Loucy (cell line): Measurements from ENCODE around the gene IGF1R.

ENCODE experiments used
- H2AFZ ChIP-seq: fragments of 200-600 bp; sonication (generic); 2 replicates; pipeline ENCODE4 v1.6.0; 2016; ENCODE audit warnings: antibody characterized with exemption, mild to moderate bottlenecking, low read length, moderate library complexity
- H3F3A ChIP-seq: fragments of 200-600 bp; 2 replicates; pipeline ENCODE4 v1.6.0; 2016; ENCODE audit warnings: antibody characterized with exemption, low read depth, mild to moderate bottlenecking
- H3K27me3 ChIP-seq: fragments of 200-600 bp; sonication (generic); 2 replicates; pipeline ENCODE4 v1.6.1; 2014; ENCODE audit warnings: low read length, mild to moderate bottlenecking; ENCODE audit not compliant: insufficient read depth, poor library complexity, severe bottlenecking
- H3K36me3 ChIP-seq: fragments of 200-600 bp; sonication (generic); 2 replicates; pipeline ENCODE4 v1.6.1; 2016; ENCODE audit warnings: low read length; ENCODE audit not compliant: insufficient read depth
- H3K4me1 ChIP-seq: fragments of 200-600 bp; sonication (generic); 2 replicates; pipeline ENCODE4 v1.5.1; 2014; ENCODE audit warnings: low read length, mild to moderate bottlenecking; ENCODE audit not compliant: insufficient read depth, poor library complexity, severe bottlenecking
- H3K4me2 ChIP-seq: fragments of 200-600 bp; sonication (generic); 2 replicates; pipeline ENCODE4 v1.6.0; 2014; ENCODE audit warnings: antibody characterized with exemption, low read length, low read depth, mild to moderate bottlenecking; ENCODE audit not compliant: poor library complexity, severe bottlenecking
- H3K4me3 ChIP-seq: fragments of 200-600 bp; sonication (generic); 2 replicates; pipeline ENCODE4 v1.5.1; 2014; ENCODE audit warnings: low read length, mild to moderate bottlenecking, mixed read lengths; ENCODE audit not compliant: poor library complexity, severe bottlenecking
- H3K79me2 ChIP-seq: fragments of 200-600 bp; sonication (generic); 2 replicates; pipeline ENCODE4 v1.6.1; 2014; ENCODE audit warnings: low read length; ENCODE audit not compliant: insufficient read depth
- H3K9ac ChIP-seq: fragments of 200-600 bp; sonication (generic); 2 replicates; pipeline ENCODE4 v1.6.0; 2014; ENCODE audit warnings: mild to moderate bottlenecking, low read depth, low read length, moderate library complexity; ENCODE audit not compliant: poor library complexity, severe bottlenecking
- H3K9me2 ChIP-seq: fragments of 200-600 bp; sonication (generic); replicated peaks from 2 replicates; pipeline ENCODE4 v1.6.1; 2016; ENCODE audit warnings: low read depth, low read length, mixed read lengths
- H3K9me3 ChIP-seq: fragments of 200-600 bp; sonication (generic); 2 replicates; pipeline ENCODE4 v1.6.1; 2014; ENCODE audit warnings: mild to moderate bottlenecking, antibody characterized with exemption, low read length, low read depth; ENCODE audit not compliant: insufficient read depth
- H4K20me1 ChIP-seq: fragments of 200-600 bp; sonication (generic); 2 replicates; pipeline ENCODE4 v1.6.0; 2014; ENCODE audit warnings: antibody characterized with exemption, low read length, mild to moderate bottlenecking; ENCODE audit not compliant: insufficient read depth, poor library complexity, severe bottlenecking
- CTCF ChIP-seq: fragments of 200-600 bp; sonication (generic); conservative IDR thresholded peaks from 2 replicates; pipeline ENCODE4 v1.5.1; 2014; ENCODE audit warnings: mild to moderate bottlenecking, antibody characterized with exemption, low read length
- EZH2phosphoT487 ChIP-seq: fragments of 200-600 bp; IDR thresholded peaks from 2 replicates; pipeline ENCODE4 v1.6.1; 2018; ENCODE audit warnings: antibody characterized with exemption, mild to moderate bottlenecking, moderate library complexity, borderline replicate concordance

The IGF1R gene

GRCh38 chr15:98981851-98982722, 333.7 kb downstream of the IGF1R start:
- H4K20me1 ChIP-seq = no peaks in the 10 kb centered on the region
- no peaks in the 10 kb centered on the region for H3K79me2 ChIP-seq
- no peaks in the 10 kb centered on the region for H3K36me3 ChIP-seq
- no peaks in the 10 kb centered on the region for H3K9me3 ChIP-seq
- no peak overlapping the region for H2AFZ ChIP-seq
- H3F3A ChIP-seq = no peaks in the 10 kb centered on the region
- H3K4me3 ChIP-seq = no peak overlapping the region
- no peaks in the 10 kb centered on the region for H3K9me2 ChIP-seq
- no peak overlapping the region for H3K4me2 ChIP-seq
- H3K4me1 ChIP-seq = no peaks in the 10 kb centered on the region
- H3K27me3 ChIP-seq = no peaks in the 10 kb centered on the region
- no peak overlapping the region for H3K9ac ChIP-seq
- TF ChIP-seq EZH2phosphoT487 = no peak

- Histone ChIP-seq H3K79me2 (no peaks in the 10 kb centered on the region), H2AFZ (no peak overlapping the region), H3K9ac (no peak overlapping the region), H4K20me1 (no peaks in the 10 kb centered on the region), H3K4me1 (no peaks in the 10 kb centered on the region), H3K36me3 (no peaks in the 10 kb centered on the region), H3F3A (no peaks in the 10 kb centered on the region), H3K9me3 (no peaks in the 10 kb centered on the region; the same call in 1 of the 2 replicates), H3K4me3 (no peak overlapping the region), H3K9me2 (no peaks in the 10 kb centered on the region), H3K27me3 (no peaks in the 10 kb centered on the region), H3K4me2 (no peak overlapping the region)
- TF ChIP-seq EZH2phosphoT487 = no peak
- no peak for TF ChIP-seq CTCF
These were observed 335.0 kb downstream of the IGF1R start for GRCh38 chr15:98983334-98983733.

GRCh38 chr15:98986281-98986680, 337.9 kb downstream of the IGF1R start:
- no peaks in the 10 kb centered on the region; the same call in 1 of the 2 replicates for H3K9me3 ChIP-seq
- no peak overlapping the region for H3K4me2 ChIP-seq
- no peak for TF ChIP-seq CTCF
- TF ChIP-seq EZH2phosphoT487 = no peak
- no peaks in the 10 kb centered on the region for H3K27me3 ChIP-seq
- no peak overlapping the region for H3K4me3 ChIP-seq
- H3K4me1 ChIP-seq = no peaks in the 10 kb centered on the region
- H4K20me1 ChIP-seq = no peaks in the 10 kb centered on the region
- H3K9ac ChIP-seq = no peak overlapping the region
- no peak overlapping the region for H2AFZ ChIP-seq
- no peaks in the 10 kb centered on the region for H3K36me3 ChIP-seq
- H3K79me2 ChIP-seq = no peaks in the 10 kb centered on the region
- H3K9me2 ChIP-seq = no peaks in the 10 kb centered on the region
- no peaks in the 10 kb centered on the region for H3F3A ChIP-seq

- H4K20me1 ChIP-seq = no peaks in the 10 kb centered on the region
- no peaks in the 10 kb centered on the region for H3K9me2 ChIP-seq
- no peaks in the 10 kb centered on the region for H3K27me3 ChIP-seq
- no peak overlapping the region for H3K9ac ChIP-seq
- TF ChIP-seq EZH2phosphoT487 (no peak), CTCF (no peak)
- H3F3A ChIP-seq = no peaks in the 10 kb centered on the region
- H2AFZ ChIP-seq = no peak overlapping the region
- no peaks in the 10 kb centered on the region for H3K79me2 ChIP-seq
- H3K4me1 ChIP-seq = no peaks in the 10 kb centered on the region
- H3K36me3 ChIP-seq = no peaks in the 10 kb centered on the region
- no peak overlapping the region for H3K4me2 ChIP-seq
- no peaks in the 10 kb centered on the region for H3K9me3 ChIP-seq
- no peak overlapping the region for H3K4me3 ChIP-seq
These were observed 346.6 kb downstream of the IGF1R start for GRCh38 chr15:98994892-98995291.
